Breast epithelium (tissue), 3 donors: ENCODE measurements around the gene CYFIP2.

Experiments
- POLR2A ChIP-seq: fragments of 450-650 bp; IDR thresholded peaks from one replicate; pipeline ENCODE4 v1.6.1; 2016; ENCODE audit warnings: antibody characterized with exemption, mild to moderate bottlenecking, moderate library complexity
- POLR2AphosphoS5 ChIP-seq, 3 donors: sonication (generic); formaldehyde crosslinking; IDR thresholded peaks; one replicate each; pipeline ENCODE4 v1.6.1; 2017; ENCODE audit warnings: antibody characterized with exemption in 3 of 3
- TF ChIP-seq, protein P1 (sequence below), 3 donors: fragments of 450-650 bp; IDR thresholded peaks; one replicate each; pipeline ENCODE4 v1.5.1; 2016 to 2017; ENCODE audit warnings: antibody characterized with exemption in 3 of 3, mild to moderate bottlenecking in 3 of 3, moderate library complexity in 3 of 3

DNA sequence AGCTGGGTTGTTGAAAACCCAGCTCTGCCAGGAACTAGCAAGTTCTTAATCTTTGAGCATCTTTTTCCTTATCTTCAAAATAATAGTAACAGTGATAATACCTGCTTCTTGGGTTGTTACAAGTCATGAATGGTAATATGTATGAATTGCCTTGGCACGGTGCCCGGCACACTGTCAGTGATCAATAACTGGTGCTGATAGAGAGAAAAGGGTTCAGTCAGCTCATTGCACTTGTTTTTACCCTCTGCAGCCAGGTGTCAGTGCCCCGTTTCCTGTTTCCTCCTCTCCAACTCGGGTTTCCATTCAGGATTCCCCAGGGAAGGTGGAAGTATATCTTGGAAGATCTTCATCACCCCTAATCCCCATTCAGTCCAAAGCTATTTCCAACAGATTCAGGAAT, 178.3 kb downstream of the CYFIP2 start:
- TF ChIP-seq, protein P1, sequence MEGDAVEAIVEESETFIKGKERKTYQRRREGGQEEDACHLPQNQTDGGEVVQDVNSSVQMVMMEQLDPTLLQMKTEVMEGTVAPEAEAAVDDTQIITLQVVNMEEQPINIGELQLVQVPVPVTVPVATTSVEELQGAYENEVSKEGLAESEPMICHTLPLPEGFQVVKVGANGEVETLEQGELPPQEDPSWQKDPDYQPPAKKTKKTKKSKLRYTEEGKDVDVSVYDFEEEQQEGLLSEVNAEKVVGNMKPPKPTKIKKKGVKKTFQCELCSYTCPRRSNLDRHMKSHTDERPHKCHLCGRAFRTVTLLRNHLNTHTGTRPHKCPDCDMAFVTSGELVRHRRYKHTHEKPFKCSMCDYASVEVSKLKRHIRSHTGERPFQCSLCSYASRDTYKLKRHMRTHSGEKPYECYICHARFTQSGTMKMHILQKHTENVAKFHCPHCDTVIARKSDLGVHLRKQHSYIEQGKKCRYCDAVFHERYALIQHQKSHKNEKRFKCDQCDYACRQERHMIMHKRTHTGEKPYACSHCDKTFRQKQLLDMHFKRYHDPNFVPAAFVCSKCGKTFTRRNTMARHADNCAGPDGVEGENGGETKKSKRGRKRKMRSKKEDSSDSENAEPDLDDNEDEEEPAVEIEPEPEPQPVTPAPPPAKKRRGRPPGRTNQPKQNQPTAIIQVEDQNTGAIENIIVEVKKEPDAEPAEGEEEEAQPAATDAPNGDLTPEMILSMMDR (IDR thresholded peaks at IDR 0.05): no peak
- no peak for TF ChIP-seq POLR2AphosphoS5 (IDR thresholded peaks at IDR 0.05)
- no peak for TF ChIP-seq POLR2A
